Measurements from ENCODE around the gene COL23A1.

Gene COL23A1

GRCh38 chr5:178196281-178196812, 393.8 kb downstream of the COL23A1 start:
- TF ChIP-seq GATA2 (IDR thresholded peaks at IDR 0.05; ENCODE audit: low read depth, low read length) (no peak), GATA3 (IDR thresholded peaks at IDR 0.05; ENCODE audit: low read depth, low read length) (no peak)

- TF ChIP-seq GATA3 (IDR thresholded peaks at IDR 0.05; ENCODE audit: low read depth, low read length) = no peak
- TF ChIP-seq GATA2 (IDR thresholded peaks at IDR 0.05; ENCODE audit: low read depth, low read length) = no peak
Measured at GRCh38 chr5:178194026-178194425, 396.2 kb downstream of the COL23A1 start.

GRCh38 chr5:178193251-178193809, 396.9 kb downstream of the COL23A1 start:
- TF ChIP-seq GATA2 (IDR thresholded peaks at IDR 0.05; ENCODE audit: low read depth, low read length) (no peak), GATA3 (IDR thresholded peaks at IDR 0.05; ENCODE audit: low read depth, low read length) (no peak)

- TF ChIP-seq GATA2 (IDR thresholded peaks at IDR 0.05; ENCODE audit: low read depth, low read length) (no peak), GATA3 (IDR thresholded peaks at IDR 0.05; ENCODE audit: low read depth, low read length) (no peak)
Measured at GRCh38 chr5:178192787-178193186, 397.4 kb downstream of the COL23A1 start.

- TF ChIP-seq GATA2 (IDR thresholded peaks at IDR 0.05; ENCODE audit: low read depth, low read length) = no peak
- TF ChIP-seq GATA3 (IDR thresholded peaks at IDR 0.05; ENCODE audit: low read depth, low read length) = no peak
Measured at GRCh38 chr5:178192244-178192643, 397.9 kb downstream of the COL23A1 start.

GRCh38 chr5:178191661-178192060, 398.5 kb downstream of the COL23A1 start:
- no peak for TF ChIP-seq GATA3 (IDR thresholded peaks at IDR 0.05; ENCODE audit: low read depth, low read length)
- no peak for TF ChIP-seq GATA2 (IDR thresholded peaks at IDR 0.05; ENCODE audit: low read depth, low read length)

GRCh38 chr5:178189433-178189832, 400.8 kb downstream of the COL23A1 start:
- TF ChIP-seq GATA2 (IDR thresholded peaks at IDR 0.05; ENCODE audit: low read depth, low read length) (no peak), GATA3 (IDR thresholded peaks at IDR 0.05; ENCODE audit: low read depth, low read length) (no peak)

All from SH-SY5Y (cell line).